HepG2 (cell line): ENCODE results near the gene ZDHHC14. TPM values are rescaled to one million over a fixed set of nuclear protein-coding genes. Genes with fewer than 3 reads are reported as not detected.

Experiments
- ATAC-seq: fragments of 200-7000 bp; cut with Tn5 transposase; 3 replicates; pipeline ENCODE4 v1.9.1; 2020; ENCODE audit warnings: mild to moderate bottlenecking, moderate library complexity
- BruUV-seq: library from RNA; stranded (reverse); fragments of 400-500 nt; replicated peaks from 2 replicates; lab custom pipeline; 2021; lab: Mats Ljungman, UMichigan
- CTCF ChIA-PET: fragments of 300-600 bp; formaldehyde crosslinking; extraction: SDS; loops from one replicate; lab custom pipeline; 2021; ENCODE audit warnings: low total read pairs, inconsistent platforms, low intra/inter-chr PET ratio; lab: Yijun Ruan, JAX
- POLR2A ChIA-PET: fragments of 350-600 bp; sonication (Branson Sonifier 250); formaldehyde crosslinking; loops from one replicate; lab custom pipeline; 2020; ENCODE audit warnings: antibody characterized with exemption, inconsistent platforms; lab: Yijun Ruan, JAX
- DNase-seq: peaks from one replicate; pipeline ENCODE4 v3.0.0-alpha.2; 2015; ENCODE audit warnings: low spot score
- FAIRE-seq: peaks from 3 replicates; lab custom pipeline; 2011; peaks lifted over from hg19 to GRCh38; lab: Jason Lieb, UNC
- H2AFZ ChIP-seq: one replicate; pipeline ENCODE4 v1.6.1; 2011; ENCODE audit warnings: low read length, inconsistent platforms
- H3K27ac ChIP-seq: fragments of 300-600 bp; 3 replicates; pipeline ENCODE4 v1.8.0; 2011; ENCODE audit warnings: mixed run types, mild to moderate bottlenecking, mixed read lengths, low read length, inconsistent platforms; ENCODE audit not compliant: insufficient read depth; ENCODE audit errors: extremely low read length
- H3K27me3 ChIP-seq, 2 experiments: fragments of 200-600 bp in 1 of 2; 2 replicates in 1 of 2; 3 replicates in 1 of 2; pipeline versions ENCODE4 v1.6.0 to v1.8.0; 2011; ENCODE audit warnings: low read length in 2 of 2, mild to moderate bottlenecking in 2 of 2, moderate library complexity in 2 of 2, inconsistent platforms in 1 of 2; ENCODE audit not compliant: insufficient read depth in 2 of 2, control insufficient read depth in 1 of 2
- H3K36me3 ChIP-seq, 2 experiments: fragments of 200-600 bp in 1 of 2; replicated peaks in 1 of 2; 2 replicates in 1 of 2; 3 replicates in 1 of 2; pipeline versions ENCODE4 v1.5.1 to v1.8.0; 2011; ENCODE audit warnings: low read length in 2 of 2, inconsistent platforms in 1 of 2; ENCODE audit not compliant: insufficient read depth in 2 of 2, control insufficient read depth in 1 of 2
- H3K4me1 ChIP-seq: 2 replicates; pipeline ENCODE4 v1.5.1; 2012; ENCODE audit warnings: low read length, inconsistent platforms; ENCODE audit not compliant: insufficient read depth
- H3K4me2 ChIP-seq: 2 replicates; pipeline ENCODE4 v1.6.0; 2011; ENCODE audit warnings: low read depth, low read length, inconsistent platforms
- H3K4me3 ChIP-seq, 3 experiments: fragments of 200-600 bp in 1 of 3; sonication (generic), shearing (Covaris generic) in 1 of 3; replicated peaks in 1 of 3; 2 replicates each; pipeline ENCODE4 v1.5.1; 2011 to 2016; ENCODE audit warnings: low read length in 3 of 3, inconsistent platforms in 2 of 3, low read depth in 2 of 3, mild to moderate bottlenecking in 2 of 3, control low read depth in 1 of 3, mixed read lengths in 1 of 3; ENCODE audit not compliant: insufficient read depth in 1 of 3
- H3K79me2 ChIP-seq: one replicate; pipeline ENCODE4 v1.6.1; 2011; ENCODE audit warnings: low read length, inconsistent platforms; ENCODE audit not compliant: insufficient read depth
- H3K9ac ChIP-seq: 2 replicates; pipeline ENCODE4 v1.6.0; 2011; ENCODE audit warnings: mild to moderate bottlenecking, low read depth, low read length, inconsistent platforms; ENCODE audit not compliant: insufficient read depth
- H3K9me3 ChIP-seq: 2 replicates; pipeline ENCODE4 v1.5.1; 2012; ENCODE audit warnings: mild to moderate bottlenecking, low read length
- H4K20me1 ChIP-seq: 2 replicates; pipeline ENCODE4 v1.6.0; 2011; ENCODE audit warnings: inconsistent platforms, mild to moderate bottlenecking, low read length, moderate library complexity; ENCODE audit not compliant: insufficient read depth
- FOXA1 ChIP-seq, 2 experiments: fragments of 450-650 bp in 1 of 2; sonication (generic) in 1 of 2; formaldehyde crosslinking in 1 of 2; IDR thresholded peaks; 2 replicates each; pipeline versions ENCODE4 v1.4.0 to v1.6.1; 2016 to 2020; ENCODE audit warnings: missing genetic modification reagents in 1 of 2
- HNRNPK ChIP-seq: fragments of 200-400 bp; formaldehyde crosslinking; IDR thresholded peaks from 2 replicates; pipeline ENCODE4 v1.6.1; 2018; ENCODE audit warnings: low read length, low read depth, moderate library complexity, mild to moderate bottlenecking; ENCODE audit not compliant: poor library complexity, severe bottlenecking
- SNAPC5 ChIP-seq: sonication (generic); formaldehyde crosslinking; IDR thresholded peaks from 2 replicates; pipeline ENCODE4 v1.8.1; 2023; ENCODE audit warnings: mild to moderate bottlenecking, missing genetic modification reagents, borderline replicate concordance
- WGBS: methylation state at CpG from one replicate; pipeline ENCODE4 v1.1.6; 2017; ENCODE audit warnings: low lambda C conversion rate; 5-methylcytosine and 5-hydroxymethylcytosine counted together
- in situ Hi-C: cut with HindIII; loops from 2 replicates; pipeline ENCODE4 v1.10.0; 2017; ENCODE audit warnings: low pct_unique_long_range_greater_than_20kb; ENCODE audit not compliant: extremely low pct_ligation_motif_present
- intact Hi-C: fragments of 100-400 bp; cut with micrococcal nuclease; formaldehyde crosslinking; loops from one replicate; pipeline ENCODE4 v1.10.0; 2022; ENCODE audit not compliant: unreplicated experiment
- polyA plus RNA-seq, 8 experiments: library from polyadenylated mRNA; depleted of rRNA in 3 of 8; stranded (reverse) in 7 of 8; unstranded in 1 of 8; fragments of >200 nt; fragmentation: Illumina TruSeq in 4 of 8; extraction: Trizol in 4 of 8; gene quantifications; 2 replicates each; pipeline versions ENCODE4 v1.2.1 to v1.2.3, GENCODE V29; 2011 to 2016; ENCODE audit warnings: low read depth in 4 of 8, missing spikeins in 1 of 8, mixed read lengths in 1 of 8; ENCODE audit not compliant: insufficient read depth in 1 of 8
- total RNA-seq, 5 experiments: library from RNA; depleted of rRNA; stranded (reverse); fragments of >200 nt; fragmentation: Illumina TruSeq; extraction: Trizol; gene quantifications; 2 replicates each; pipeline ENCODE4 v1.2.3, GENCODE V29; 2016; ENCODE audit warnings: low read depth in 1 of 5
- TF ChIP-seq, protein P1 (sequence below): sonication (generic); formaldehyde crosslinking; IDR thresholded peaks from 2 replicates; pipeline ENCODE4 v1.9.0; 2021; ENCODE audit warnings: missing genetic modification reagents, mild to moderate bottlenecking, borderline replicate concordance

The ZDHHC14 gene
- total and polyA plus RNA-seq, 2 of the 13 experiments (the other 11 are each of a cell fraction or from before 2014, with no cell fraction given): 3.7 to 9.5 TPM

GRCh38 chr6:157368359-157369049 is 12.5 kb upstream of the ZDHHC14 start (continued):
- no peak for TF ChIP-seq SNAPC5 (CRISPR knock-in tag)
- TF ChIP-seq FOXA1 (IDR thresholded peaks at IDR 0.05): no peak
- no peak for TF ChIP-seq FOXA1 (CRISPR knock-in tag; IDR thresholded peaks at IDR 0.05)

GRCh38 chr6:157370755-157371154 is 10.2 kb upstream of the ZDHHC14 start:
- Histone ChIP-seq H3K4me3 (no peak overlapping the region), H3K9me3 (no peaks in the 10 kb centered on the region), H3K27me3 (peaks cover 0 to 8% of the 10 kb centered on the region in 2 experiments; a peak in 1 of 5 replicates), H4K20me1 (no peaks in the 10 kb centered on the region), H3K36me3 (no peaks in the 10 kb centered on the region), H3K4me2 (no peak overlapping the region), H3K27ac (no peak overlapping the region), H3K4me1 (peaks cover 19% of the 10 kb centered on the region; the same call in 1 of the 2 replicates), H3K79me2 (no peaks in the 10 kb centered on the region)
- in situ Hi-C loops: no loop called here
- CTCF ChIA-PET: no interaction called here
- no TSS peak for BruUV-seq
- ATAC-seq: no peak
- TF ChIP-seq, protein P1, sequence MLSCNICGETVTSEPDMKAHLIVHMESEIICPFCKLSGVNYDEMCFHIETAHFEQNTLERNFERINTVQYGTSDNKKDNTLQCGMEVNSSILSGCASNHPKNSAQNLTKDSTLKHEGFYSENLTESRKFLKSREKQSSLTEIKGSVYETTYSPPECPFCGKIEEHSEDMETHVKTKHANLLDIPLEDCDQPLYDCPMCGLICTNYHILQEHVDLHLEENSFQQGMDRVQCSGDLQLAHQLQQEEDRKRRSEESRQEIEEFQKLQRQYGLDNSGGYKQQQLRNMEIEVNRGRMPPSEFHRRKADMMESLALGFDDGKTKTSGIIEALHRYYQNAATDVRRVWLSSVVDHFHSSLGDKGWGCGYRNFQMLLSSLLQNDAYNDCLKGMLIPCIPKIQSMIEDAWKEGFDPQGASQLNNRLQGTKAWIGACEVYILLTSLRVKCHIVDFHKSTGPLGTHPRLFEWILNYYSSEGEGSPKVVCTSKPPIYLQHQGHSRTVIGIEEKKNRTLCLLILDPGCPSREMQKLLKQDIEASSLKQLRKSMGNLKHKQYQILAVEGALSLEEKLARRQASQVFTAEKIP: no peak
- peak; percentile 91 for TF ChIP-seq HNRNPK
- TF ChIP-seq, all 625 proteins: peak for 1
- DNase-seq: no peak
- FAIRE-seq: no peak
- POLR2A ChIA-PET: interaction anchor here (1.6 kb wide), 1 partner anchor 47 kb away, joined by 4 read pairs; the partner anchor contains the start of gene TMEM242
- Histone ChIP-seq H3K9ac (no peak overlapping the region), H2AFZ (no peak overlapping the region)
- intact Hi-C loops: no loop called here
- 95% methylated on average over 1 of the region's 1 CpG for WGBS
